GM21619 (cell line): ENCODE measurements around the gene COA1.
"Not testable (repeated sequence)": the region's sequence is repeated elsewhere in the genome, so short reads cannot be mapped to it uniquely, and the experiment has no call there.

Experiments used
- ATAC-seq: cut with Tn5 transposase; IDR thresholded peaks from one replicate; pipeline ENCODE4 v1.9.1; 2021; ENCODE audit not compliant: unreplicated experiment

Gene COA1

DNA sequence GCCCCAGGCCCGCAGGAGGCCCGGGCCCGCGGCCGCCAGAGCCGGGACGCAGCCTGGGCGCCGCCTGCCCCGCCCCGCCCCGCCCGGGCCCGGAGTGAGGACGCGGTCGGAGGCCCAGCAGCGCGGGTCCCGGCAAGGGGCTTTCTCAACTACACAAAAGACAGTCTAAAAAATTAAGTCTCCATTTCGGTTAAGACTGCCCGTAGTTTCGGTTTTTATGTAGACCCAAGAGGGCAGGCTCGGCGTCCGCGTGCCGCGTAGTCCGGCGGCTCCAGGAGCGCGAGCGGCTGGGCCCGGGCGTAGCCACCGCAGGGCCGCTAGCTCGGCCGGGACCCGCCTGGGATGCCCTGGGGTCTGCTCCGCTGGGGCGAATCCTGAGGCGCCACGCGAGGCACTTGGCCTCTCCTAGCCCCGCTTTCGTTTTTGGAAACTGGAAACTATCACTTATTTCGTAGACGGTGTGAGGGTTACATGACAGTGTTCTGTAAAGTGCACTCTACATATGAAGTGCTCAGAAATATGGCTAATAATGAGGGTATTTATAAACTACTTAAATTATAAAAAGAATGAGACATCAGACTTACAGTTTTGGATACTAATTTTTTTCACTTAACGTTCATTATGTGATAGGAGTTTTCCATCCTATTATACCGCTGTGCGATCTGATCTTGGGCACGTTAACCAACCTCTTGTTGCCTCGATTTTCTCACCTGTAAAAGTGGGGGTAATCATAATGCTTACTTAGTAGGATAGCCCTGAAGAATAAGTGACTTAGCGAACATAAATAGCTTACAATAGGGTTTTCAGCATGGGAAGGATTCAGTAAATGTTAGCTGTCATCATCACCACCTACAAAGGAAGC is 29.7 kb upstream of the COA1 start:
- peak; percentile 57 for ATAC-seq

DNA sequence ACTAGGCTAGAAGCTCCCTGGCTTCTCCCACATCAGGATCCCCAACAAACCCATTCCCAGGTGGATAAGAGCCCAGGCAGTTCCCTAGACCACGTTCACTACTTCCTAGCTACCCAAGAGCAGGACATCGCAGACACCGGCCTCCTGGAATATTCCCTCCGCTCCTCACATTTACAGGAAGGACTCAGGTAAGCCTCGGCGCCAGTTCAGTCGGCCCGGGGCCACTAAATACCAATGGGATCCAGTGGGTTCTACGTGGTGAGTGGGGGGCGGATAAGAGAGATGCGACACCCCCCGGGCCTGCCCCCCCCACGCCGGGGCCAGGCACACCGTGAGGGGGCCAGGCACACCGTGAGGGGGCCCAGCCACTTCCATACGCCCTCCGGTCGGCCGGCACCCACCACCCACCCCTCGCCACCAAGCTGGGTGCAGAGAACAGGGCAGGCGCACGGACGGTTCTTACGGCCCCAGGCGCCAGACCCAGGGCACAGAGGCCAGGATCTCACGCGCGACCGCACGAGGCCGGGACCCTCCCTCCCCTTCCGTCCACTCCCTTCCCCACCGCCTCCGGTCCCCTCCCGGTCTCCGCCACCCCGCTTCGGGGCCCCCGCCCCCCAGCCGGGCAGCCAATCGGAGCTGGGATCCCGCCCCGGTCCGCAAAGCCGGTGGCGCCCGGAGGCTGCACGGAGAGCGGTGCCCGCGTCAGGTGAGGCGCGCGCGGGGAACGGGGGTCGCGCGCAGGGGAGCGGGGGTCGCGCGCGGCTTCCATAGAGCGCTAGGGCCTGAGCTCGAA is 28.9 kb upstream of the COA1 start, which contains the start of gene BLVRA:
Gene BLVRA (plus strand): TSS at position 652 of the 793 bp plus-strand sequence. CDS start 12,479 bp downstream, outside the sequence.
- peak; percentile 56 for ATAC-seq

DNA sequence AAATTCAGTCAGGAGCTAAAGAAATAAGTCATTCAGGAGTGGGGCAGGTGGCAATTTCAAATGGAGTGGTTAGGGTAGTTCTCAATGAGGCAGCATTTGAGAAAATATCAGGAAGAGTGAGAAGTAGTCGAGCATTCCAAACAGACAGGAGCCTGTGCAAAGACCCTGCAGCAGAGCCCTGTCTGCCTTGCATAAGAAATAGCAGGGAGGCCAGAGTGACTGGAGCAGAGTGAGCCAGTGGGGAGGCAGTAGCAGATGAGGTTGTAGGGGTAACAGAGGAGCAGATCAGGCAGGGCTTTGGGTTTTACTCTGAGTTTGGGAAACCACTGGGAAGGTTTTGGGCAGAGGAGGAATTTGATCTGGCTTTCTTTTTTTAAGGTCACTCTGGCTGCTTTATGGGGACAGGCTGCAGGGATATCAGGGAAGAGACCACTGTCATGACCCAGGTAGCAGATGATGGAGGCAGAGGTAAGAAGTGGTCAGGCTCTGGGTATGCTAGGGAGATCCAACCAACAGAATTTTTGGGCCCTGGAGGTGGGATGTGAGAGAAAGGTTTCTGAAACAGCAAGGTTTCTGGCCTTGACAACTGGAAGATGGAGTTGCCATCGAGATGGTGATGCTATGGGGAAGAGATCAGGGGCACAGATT is 27.9 kb upstream of the COA1 start:
- no peak for ATAC-seq

DNA sequence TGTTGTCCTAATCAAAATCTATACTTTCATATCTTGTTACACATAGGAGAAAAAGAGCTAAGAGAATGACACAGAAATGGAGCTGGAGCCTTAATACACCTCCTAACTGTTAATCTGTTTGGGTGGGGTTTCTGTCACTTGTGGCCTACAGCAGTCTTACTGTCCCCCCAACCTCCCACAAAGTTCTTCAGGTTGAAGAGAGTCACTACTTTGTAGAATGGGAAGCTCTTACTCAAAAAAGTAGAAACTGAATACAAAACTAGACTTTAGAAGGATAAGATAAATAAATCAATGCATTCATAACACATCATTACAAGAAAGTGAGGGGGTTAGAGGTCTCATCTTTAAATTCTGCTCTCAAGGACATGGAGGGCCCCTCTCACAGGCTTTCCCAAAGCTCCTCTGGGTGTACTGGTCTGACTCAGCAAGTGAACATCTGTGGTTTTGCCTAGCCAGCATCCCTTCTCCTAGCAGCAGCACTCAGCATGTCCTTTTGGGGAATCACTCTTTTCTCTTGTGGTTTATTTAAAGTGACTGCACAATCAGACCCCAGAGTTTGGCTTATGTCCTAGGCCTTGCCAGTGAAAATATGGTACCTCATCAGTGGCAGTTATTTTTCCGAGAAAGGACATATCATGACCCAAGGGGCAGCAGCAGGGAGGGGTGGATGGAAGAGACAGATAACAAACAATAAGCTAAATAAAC is 27.2 kb upstream of the COA1 start:
- no peak for ATAC-seq

DNA sequence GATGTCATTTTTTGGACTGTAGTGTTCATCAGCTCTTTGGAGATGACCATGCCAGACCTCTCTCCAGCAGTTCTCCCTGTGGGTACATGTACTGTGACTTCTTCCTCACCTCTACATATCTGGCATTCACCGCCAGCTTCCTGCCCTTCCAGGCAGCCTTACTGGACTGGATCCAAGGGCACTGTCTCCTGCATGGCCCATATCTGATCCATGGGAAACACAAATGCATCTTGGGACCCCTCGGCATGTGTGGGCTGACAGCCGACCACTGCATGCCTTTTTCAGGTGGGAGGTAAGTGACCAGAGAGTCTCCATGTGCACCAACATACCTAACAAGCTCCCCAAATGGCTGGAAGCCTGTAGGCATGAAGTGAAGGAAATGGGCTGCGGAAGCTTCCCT is 25.3 kb upstream of the COA1 start:
- no peak for ATAC-seq

DNA sequence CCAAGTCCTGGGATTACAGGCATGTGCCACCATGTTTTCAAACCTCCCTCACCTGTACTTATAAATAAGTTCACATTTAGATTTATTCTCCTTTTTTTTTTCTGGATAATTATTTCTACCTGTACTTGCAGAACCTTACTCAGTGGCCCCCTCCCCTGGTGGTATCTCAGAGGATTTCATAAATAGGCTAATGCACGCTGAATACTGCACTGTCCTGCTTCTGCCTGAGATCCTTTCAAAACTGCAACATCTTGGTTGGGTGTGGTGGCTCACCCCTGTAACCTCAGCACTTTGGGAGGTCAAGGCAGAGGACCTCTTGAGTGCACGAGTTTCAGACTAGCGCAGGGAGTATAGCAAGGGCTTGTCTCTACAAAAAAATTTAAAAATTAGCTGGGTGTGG is 24.5 kb upstream of the COA1 start:
- no peak for ATAC-seq

DNA sequence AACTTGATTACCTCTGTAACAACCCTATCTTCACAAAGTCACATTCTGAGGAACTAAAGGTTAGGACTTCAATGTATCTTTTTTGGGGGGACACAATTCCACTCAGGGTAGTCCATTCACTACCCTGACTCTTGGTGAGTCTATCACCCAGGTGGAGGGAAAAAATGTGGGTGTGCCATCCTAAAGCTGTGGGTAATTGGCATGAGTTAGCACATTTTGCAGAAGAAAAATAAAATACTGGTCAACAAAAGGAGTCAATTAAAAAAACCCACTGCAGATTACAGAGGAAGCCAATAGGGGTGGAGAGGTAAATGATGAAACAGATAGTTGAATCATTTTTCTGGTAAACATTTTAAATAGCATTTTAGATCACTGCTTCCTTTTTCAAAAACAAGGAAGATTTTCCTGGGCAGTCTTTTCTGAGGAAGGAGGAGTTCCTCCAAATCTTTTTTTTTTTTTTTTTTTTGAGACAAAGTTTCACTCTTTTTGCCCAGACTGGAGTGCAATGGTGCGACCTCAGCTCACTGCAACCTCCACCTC is 24.0 kb upstream of the COA1 start:
- ATAC-seq: no peak

DNA sequence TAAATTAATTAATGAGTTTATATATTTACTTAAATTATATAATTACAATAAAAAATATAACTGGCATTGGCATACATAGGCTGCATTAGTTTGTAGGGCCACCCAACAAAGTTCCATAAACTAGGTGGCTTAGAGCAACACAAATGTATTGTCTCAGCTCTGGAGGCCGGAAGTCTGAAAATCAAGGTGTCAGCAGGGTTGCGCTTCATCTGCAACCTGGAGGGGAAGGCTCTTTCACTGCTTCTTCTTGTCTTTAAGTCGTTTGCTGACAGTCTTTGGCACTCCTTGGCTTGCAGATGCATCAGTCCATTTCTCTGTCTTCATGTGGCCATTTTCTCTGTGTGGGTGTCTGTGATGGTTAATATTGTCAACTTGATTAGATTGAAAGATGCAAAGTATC is 23.1 kb upstream of the COA1 start:
- no peak for ATAC-seq

DNA sequence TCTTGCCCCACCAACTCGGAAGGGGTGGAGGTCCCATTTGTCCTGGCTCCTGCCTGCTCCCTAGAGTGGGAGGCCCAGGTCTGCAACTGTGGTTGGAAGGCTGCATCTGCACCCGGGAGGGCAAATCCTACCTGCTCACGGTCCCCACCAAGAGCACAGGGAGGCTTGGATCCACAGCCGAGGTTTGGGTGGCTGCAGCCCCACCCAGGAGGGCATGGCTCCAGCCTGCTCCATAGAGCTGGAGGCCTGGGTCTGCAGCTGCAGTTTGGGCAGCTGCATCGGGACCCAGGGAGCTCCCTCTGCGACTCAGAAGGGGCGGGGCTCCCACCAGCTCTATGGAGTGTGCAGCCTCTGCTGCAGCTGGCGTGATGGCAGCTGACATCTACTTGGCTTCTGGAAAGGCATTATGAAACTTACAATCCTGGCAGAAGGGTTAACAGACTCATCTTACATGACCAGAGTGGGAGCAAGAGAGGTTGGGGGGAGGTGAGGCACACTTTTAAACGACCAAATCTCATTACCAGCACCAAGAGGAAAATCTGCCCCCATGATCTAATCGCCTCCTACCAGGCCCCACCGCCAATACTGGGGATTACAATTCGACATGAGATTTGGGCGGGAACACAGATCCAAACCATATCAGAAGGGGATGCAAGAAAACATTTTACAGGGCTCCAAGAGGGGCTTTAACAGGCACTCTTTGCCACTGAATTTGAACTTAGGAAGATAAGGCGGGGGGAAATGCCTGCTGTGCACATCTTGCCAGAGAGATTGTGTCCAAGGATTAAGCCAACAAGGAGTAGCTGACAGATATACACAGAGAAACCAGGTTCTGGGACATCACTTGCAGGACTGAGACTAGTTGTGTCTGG is 20.9 kb upstream of the COA1 start:
- ATAC-seq: peak; percentile 17

DNA sequence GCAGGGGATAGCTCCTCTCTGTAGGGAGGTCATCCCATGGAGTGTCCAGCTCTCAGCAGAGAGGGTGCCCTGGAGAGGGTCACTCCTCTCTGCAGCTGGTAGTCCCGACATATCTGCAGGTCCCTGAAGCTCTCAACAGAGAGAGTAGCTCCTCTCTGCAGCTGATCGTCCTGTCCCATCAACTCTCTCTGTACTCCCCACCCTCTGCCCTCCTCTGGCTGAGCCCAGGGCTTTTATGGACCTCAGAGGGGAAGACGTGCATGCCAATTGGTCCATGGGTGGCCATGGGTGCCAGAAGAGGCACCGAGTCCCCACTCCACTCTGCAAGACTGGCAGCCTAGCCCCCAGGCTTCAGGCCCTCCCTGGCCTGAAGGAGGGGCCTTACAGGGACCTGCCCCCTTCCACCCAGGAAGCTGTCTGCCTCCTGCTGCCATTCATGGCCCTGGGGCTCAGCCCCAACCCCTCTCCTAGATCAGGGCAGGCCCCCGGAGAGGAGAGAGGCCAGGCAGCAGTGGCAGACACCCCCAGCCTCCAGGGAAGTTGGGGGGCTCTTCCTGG is 20.1 kb upstream of the COA1 start:
- no peak for ATAC-seq

DNA sequence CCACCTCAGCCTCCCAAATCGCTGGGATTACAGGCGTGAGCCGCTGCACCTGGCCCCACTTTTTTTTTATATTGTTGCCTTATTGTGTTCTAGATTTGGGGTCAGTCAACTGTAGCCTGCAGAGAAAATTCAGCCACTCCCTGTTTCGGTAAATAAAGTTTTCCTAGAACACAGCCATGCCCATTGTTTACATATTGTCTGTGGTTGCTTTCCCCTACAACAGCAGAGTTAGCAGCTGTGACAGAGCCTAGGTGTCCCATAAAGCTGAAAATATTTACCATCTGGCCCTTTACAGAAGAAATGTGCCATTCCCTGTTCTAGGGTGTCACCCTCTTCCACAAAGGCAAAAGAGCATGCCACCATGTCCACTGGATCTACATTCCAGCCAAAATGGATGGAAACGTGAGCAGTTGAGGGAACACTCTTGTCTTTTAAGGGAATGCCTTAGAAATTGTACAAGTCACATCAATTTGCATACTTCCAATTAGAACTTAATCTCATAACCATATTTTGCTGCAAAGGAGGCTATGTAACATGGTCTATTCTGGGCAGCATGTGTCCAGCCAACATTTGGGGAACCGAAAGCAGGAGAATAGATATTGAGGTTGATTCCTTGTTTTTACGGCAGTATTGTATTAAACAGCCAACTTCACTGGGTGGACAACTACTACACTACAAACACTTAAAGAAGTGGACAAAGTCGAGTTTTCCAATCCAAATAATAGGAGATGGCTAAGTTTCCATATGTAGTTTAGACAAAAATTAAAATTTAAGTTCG is 18.2 kb upstream of the COA1 start:
- no peak for ATAC-seq

DNA sequence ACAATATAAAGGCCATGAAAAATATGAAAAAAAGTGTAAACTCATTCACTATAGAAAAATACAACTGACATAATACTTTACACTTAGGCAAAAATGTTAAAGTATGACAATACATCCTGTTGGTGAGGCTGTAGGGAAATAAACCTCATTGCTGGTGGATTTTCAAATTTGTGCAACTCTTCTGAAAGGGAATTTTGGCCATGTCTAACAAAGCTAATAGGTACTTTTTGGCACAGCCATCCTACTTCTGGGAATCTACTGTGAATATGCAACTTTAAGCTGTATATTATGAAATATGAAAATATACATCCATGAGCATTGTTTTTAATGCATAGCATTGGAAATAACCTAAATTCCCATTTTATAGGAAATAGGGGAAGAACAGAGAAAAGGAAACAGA is 13.4 kb upstream of the COA1 start:
- ATAC-seq: no peak

DNA sequence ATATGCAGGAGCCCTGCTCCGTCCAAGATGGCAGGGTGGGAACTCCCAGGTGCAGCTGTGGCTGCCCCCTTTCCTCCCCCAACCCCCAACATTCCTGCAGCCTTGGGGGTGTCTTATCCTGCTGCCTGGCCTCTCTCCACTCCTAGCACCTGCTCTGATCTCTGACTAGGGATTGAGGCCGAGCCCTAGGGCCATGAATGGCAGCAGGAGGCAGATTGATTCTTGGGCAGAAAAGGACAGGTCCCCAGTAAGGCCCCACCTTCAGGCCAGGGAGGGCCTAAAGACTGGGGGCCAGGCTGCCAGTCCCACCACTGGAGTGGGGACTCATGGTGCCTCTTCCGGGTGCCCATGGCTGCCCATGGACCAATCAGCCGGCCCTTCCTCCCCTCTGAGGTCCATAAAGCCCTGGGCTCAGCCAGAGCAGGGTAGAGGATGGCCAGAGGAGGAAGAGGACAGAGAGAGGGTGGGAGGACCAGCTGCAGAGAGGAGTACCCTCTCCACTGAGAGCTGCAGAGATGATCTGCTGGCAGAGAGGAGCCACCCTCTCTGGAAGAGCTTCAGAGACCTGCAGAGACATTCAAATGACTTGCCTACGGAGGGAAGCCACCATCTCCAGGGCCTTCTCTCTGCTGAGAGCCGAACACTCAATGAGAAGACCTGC is 8.3 kb upstream of the COA1 start:
- no peak for ATAC-seq

DNA sequence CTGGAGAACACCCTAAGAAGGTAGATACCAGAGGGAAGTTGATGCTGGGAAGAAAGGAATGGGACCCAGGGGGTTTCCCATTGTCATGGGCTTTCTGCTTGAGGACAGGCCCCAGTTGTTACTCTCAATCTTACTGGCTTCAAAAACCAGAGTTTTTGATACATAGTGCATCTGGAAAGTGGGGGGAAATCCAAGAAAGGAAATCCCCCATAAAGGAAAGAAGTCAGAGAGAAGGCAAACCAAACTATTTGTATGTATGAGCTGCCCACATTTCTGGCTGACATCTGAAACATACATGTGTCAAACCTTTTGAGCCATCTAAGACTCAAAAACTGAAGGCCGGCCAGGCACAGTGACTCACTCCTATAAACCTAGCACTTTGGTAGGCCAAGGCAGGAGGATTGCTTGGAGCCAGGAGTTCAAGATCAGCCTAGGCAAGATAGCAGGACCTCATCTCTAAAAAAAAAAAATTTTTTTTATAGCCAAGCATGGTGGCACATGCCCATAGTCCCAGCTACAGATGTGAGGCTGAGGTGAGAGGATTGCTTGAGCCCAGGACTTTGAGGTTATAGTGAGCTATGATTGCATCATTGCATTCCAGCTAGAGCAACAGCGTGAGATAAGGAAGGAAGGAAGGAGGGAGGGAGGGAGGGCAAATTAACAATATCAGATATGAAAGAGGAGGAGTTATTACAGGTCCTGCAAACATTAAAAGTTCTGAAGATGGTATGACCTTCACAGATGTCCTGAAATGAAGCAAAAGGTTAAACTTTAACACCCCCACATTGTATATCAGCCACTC is 6.7 kb upstream of the COA1 start:
- peak; percentile 70 for ATAC-seq

DNA sequence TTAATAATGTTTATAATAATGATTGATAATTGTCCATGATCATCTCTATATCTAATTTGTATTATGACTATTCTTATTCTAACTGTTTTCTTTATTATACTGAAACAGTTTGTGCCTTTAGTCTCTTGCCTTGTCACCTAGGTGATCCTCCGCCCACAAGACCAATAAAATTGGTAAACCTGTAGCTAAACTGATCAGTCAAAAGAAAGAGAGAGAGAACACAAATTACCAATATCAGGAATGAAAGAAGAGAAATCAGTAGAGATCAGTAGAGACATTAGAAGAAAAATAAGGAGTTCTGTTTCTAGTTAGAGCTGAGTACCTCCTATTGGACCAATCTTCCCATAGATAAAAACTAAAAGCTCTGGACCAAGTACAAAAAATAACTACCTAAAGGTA is 6.1 kb upstream of the COA1 start:
- peak; percentile 22 for ATAC-seq

DNA sequence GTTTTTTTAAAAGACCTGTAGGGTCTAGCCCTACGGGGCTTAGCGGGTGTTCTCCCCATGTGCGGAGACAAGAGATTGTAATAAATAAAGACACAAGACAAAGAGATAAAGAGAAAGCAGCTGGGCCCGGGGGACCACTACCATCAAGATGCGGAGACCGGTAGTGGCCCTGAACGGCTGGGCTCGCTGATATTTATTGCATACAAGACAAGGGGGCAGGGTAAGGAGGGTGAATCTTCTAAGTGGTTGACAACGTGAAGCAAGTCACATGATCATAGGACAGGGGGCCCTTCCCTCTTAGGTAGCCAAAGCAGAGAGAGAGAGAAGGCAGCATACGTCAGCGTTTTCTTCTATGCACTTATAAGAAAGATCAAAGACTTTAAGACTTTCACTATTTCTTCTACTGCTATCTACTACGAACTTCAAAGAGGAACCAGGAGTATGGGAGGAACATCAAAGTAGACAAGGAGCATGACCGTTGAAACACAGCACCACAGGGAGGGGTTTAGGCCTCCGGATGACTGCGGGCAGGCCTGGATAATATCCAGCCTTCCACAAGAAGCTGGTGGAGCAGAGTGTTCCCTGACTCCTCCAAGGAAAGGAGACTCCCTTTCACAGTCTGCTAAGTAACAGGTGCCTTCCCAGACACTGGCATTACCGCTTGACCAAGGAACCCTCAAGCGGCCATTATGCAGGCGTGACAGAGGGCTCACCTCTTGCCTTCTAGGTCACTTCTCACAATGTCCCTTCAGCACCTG is 5.4 kb upstream of the COA1 start:
- ATAC-seq: not testable (repeated sequence)

DNA sequence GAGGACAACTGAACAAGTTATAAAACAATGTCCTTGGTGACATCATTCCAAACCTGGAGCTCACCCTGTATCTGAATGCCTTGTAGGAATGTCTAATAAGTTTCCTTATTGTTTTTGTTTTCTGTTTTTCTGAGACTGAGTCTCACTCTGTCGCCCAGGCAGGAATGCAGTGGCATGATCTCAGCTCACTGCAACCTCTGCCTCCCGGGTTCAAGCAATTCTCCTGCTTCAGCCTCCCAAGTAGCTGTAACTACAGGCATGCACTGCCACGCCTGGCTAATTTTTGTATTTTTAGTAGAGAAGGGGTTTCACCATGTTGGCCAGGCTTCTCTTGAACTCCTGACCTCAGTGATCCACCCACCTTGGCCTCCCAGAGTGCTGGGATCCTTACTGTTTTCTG is 2.2 kb upstream of the COA1 start:
- not testable (repeated sequence) for ATAC-seq
